ENCODE data around the gene RNF14.
"Not testable (repeated sequence)": the region's sequence is repeated elsewhere in the genome, so short reads cannot be mapped to it uniquely, and the experiment has no call there.

RNF14 gene

GRCh38 chr5:141968914-141969608, at the start of gene RNF14:
Gene RNF14, plus strand, starts transcription at chr5:141969105. Its CDS starts 4,484 bp downstream, at chr5:141973589.
- DNase-seq, result peak in 1 of 2 experiments; percentile 70

- DNase-seq, result no peak
Observed at GRCh38 chr5:141919218-141920119, 49.4 kb upstream of the RNF14 start.

GRCh38 chr5:141920771-141921170, 48.1 kb upstream of the RNF14 start:
- no peak for DNase-seq

- DNase-seq, result not testable (repeated sequence)
Observed at GRCh38 chr5:141922827-141923447, 46.0 kb upstream of the RNF14 start.

GRCh38 chr5:141923448-141924313, 45.2 kb upstream of the RNF14 start, which contains the start of gene DELE1:
Gene DELE1, plus strand, starts transcription at chr5:141923871. Its CDS starts 71 bp downstream, at chr5:141923942.
- DNase-seq, result peak; percentile 81 to 85

- no peak for DNase-seq
Observed at GRCh38 chr5:141926434-141926833, 42.5 kb upstream of the RNF14 start.

GRCh38 chr5:141928051-141928450, 40.9 kb upstream of the RNF14 start:
- DNase-seq, result no peak

- DNase-seq, result no peak
Observed at GRCh38 chr5:141929398-141930058, 39.4 kb upstream of the RNF14 start.

GRCh38 chr5:141931694-141932093, 37.2 kb upstream of the RNF14 start:
- DNase-seq, result no peak

GRCh38 chr5:141933151-141933550, 35.8 kb upstream of the RNF14 start:
- no peak for DNase-seq

- DNase-seq, result peak in 1 of 2 experiments; percentile 35
Observed at GRCh38 chr5:141934099-141934844, 34.6 kb upstream of the RNF14 start.

GRCh38 chr5:141935538-141935937, 33.4 kb upstream of the RNF14 start:
- DNase-seq, result no peak

- no peak for DNase-seq
Observed at GRCh38 chr5:141940695-141941271, 28.1 kb upstream of the RNF14 start.

GRCh38 chr5:141941307-141941706, 27.6 kb upstream of the RNF14 start:
- no peak for DNase-seq

GRCh38 chr5:141941779-141942178, 27.1 kb upstream of the RNF14 start:
- no peak for DNase-seq

GRCh38 chr5:141942185-141942857, 26.6 kb upstream of the RNF14 start:
- DNase-seq, result no peak

GRCh38 chr5:141944076-141944475, 24.8 kb upstream of the RNF14 start:
- no peak for DNase-seq

GRCh38 chr5:141945511-141946051, 23.3 kb upstream of the RNF14 start:
- peak in 1 of 2 experiments; percentile 10 for DNase-seq

GRCh38 chr5:141947316-141947715, 21.6 kb upstream of the RNF14 start:
- no peak for DNase-seq

GRCh38 chr5:141948812-141949211, 20.1 kb upstream of the RNF14 start:
- DNase-seq, result no peak
